ENCODE results near the gene SLCO1B3. TPM values are rescaled to one million over a fixed set of nuclear protein-coding genes. Genes with fewer than 3 reads are reported as not detected.
"Not testable (repeated sequence)": the region's sequence is repeated elsewhere in the genome, so short reads cannot be mapped to it uniquely, and the experiment has no call there.

The SLCO1B3 gene
- total RNA-seq, result not detected
- under 1 TPM; 0.07 to 0.11 TPM for polyA plus RNA-seq

GRCh38 chr12:20810487-20810886 lies at the start of gene SLCO1B3:
Gene SLCO1B3 (plus strand): TSS chr12:20810705. CDS start chr12:20815739, 5,034 bp downstream.
- Histone ChIP-seq H3K27me3 (no peaks in the 10 kb centered on the region), H3K9me3 (no peaks in the 10 kb centered on the region), H3K4me1 (no peaks in the 10 kb centered on the region), H3K36me3 (no peaks in the 10 kb centered on the region), H3K27ac (no peak within 1 kb of the TSS), H3K4me3 (no peak within 1 kb of the TSS)
- TF ChIP-seq CTCF (IDR thresholded peaks at IDR 0.05), result no peak
- ATAC-seq (no peak), DNase-seq (no peak), FAIRE-seq (no peak)
- intact Hi-C loops (cut with DNase I), result no loop called here
- 66 to 80% methylated on average over 2 of the region's 2 CpGs for WGBS, 2 donors

GRCh38 chr12:20777420-20777819 lies 33.1 kb upstream of the SLCO1B3 start:
- H3K9me3 ChIP-seq, result no peaks in the 10 kb centered on the region
- H3K27me3 ChIP-seq, result no peaks in the 10 kb centered on the region
- no peaks in the 10 kb centered on the region for H3K36me3 ChIP-seq
- H3K27ac ChIP-seq, result no peak overlapping the region
- WGBS, 2 donors, result 78 to 79% methylated on average over 20 of the region's 20 CpGs
- DNase-seq (peak in 2 of 6 donors; percentile 55 to 64), ATAC-seq (no peak), FAIRE-seq (no peak)
- TF ChIP-seq CTCF (IDR thresholded peaks at IDR 0.05), result no peak
- H3K4me1 ChIP-seq, result no peaks in the 10 kb centered on the region
- H3K4me3 ChIP-seq, result no peak overlapping the region
- intact Hi-C loops (cut with DNase I), result no loop called here

- H3K4me1 ChIP-seq, result no peaks in the 10 kb centered on the region
- FAIRE-seq (no peak), DNase-seq (no peak), ATAC-seq (no peak)
- no peak for TF ChIP-seq CTCF (IDR thresholded peaks at IDR 0.05)
- H3K27me3 ChIP-seq, result no peaks in the 10 kb centered on the region
- WGBS, 2 donors, result 66 to 77% methylated on average over 2 of the region's 2 CpGs
- intact Hi-C loops (cut with DNase I), result no loop called here
- no peaks in the 10 kb centered on the region for H3K36me3 ChIP-seq
- no peak overlapping the region for H3K4me3 ChIP-seq
- H3K9me3 ChIP-seq, result no peaks in the 10 kb centered on the region
- no peak overlapping the region for H3K27ac ChIP-seq
Observed at GRCh38 chr12:20778969-20779368, 31.5 kb upstream of the SLCO1B3 start.

- H3K27ac ChIP-seq; intact Hi-C loops (cut with DNase I); ATAC-seq; H3K27me3 ChIP-seq; H3K9me3 ChIP-seq; H3K36me3 ChIP-seq; H3K4me3 ChIP-seq; H3K4me1 ChIP-seq; DNase-seq; FAIRE-seq: not testable (repeated sequence)
- 58% methylated on average over 3 of the region's 3 CpGs for WGBS, 2 donors
Observed at GRCh38 chr12:20779971-20780370, 30.5 kb upstream of the SLCO1B3 start.

GRCh38 chr12:20783796-20784357 lies 26.6 kb upstream of the SLCO1B3 start:
- H3K4me3 ChIP-seq; H3K27ac ChIP-seq; H3K36me3 ChIP-seq; ATAC-seq; intact Hi-C loops (cut with DNase I); H3K9me3 ChIP-seq; FAIRE-seq; H3K27me3 ChIP-seq; H3K4me1 ChIP-seq: not testable (repeated sequence)
- DNase-seq, result peak in 1 of 6 donors; percentile 49
- 88 to 95% methylated on average over 13 of the region's 13 CpGs for WGBS, 2 donors

GRCh38 chr12:20792971-20793370 lies 17.5 kb upstream of the SLCO1B3 start:
- Histone ChIP-seq H3K27ac (no peak overlapping the region), H3K4me1 (no peaks in the 10 kb centered on the region), H3K27me3 (no peaks in the 10 kb centered on the region), H3K4me3 (no peak overlapping the region), H3K36me3 (no peaks in the 10 kb centered on the region), H3K9me3 (no peaks in the 10 kb centered on the region)
- ATAC-seq (no peak), DNase-seq (no peak), FAIRE-seq (no peak)
- no peak for TF ChIP-seq CTCF (IDR thresholded peaks at IDR 0.05)
- intact Hi-C loops (cut with DNase I), result no loop called here
- 63 to 74% methylated on average over 1 of the region's 1 CpG for WGBS, 2 donors

Data from pancreas (tissue), 10 donors.